ENCODE data around the gene PITPNM1.
A peak's percentile ranks its signal among the peaks of the same experiment; 100 is the strongest.

Gene PITPNM1

DNA sequence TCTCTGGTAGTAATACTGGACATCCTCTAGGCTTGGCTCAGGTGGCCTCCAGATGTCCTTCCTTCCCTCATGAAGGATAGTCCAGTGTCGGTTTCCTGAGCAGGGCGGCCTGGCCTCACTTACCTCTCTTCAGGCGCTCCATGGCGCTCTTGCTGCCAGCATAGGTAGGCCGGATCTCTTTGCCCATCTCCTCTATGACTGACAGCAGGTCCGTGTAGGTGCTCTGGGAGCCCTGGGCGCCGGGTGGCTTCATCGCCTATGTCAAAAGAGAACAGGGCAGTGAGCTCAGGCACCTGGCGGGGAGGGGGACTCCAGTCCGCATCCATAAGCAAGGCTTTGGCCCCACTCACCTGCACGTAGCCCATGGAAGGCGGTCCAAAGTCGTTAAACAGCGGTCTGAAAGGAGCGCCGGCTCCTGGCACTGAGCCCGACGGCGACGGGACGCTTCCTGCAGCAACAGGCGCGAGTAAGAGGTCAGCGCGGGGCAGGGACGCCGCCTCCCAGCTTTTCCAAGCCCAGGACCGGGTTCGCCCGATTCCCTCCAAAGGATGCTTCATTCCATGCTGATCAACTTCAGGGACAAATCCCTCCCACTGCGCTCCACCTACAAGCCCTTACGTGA, 2.2 kb upstream of the PITPNM1 start:
- TF ChIP-seq, protein P1, sequence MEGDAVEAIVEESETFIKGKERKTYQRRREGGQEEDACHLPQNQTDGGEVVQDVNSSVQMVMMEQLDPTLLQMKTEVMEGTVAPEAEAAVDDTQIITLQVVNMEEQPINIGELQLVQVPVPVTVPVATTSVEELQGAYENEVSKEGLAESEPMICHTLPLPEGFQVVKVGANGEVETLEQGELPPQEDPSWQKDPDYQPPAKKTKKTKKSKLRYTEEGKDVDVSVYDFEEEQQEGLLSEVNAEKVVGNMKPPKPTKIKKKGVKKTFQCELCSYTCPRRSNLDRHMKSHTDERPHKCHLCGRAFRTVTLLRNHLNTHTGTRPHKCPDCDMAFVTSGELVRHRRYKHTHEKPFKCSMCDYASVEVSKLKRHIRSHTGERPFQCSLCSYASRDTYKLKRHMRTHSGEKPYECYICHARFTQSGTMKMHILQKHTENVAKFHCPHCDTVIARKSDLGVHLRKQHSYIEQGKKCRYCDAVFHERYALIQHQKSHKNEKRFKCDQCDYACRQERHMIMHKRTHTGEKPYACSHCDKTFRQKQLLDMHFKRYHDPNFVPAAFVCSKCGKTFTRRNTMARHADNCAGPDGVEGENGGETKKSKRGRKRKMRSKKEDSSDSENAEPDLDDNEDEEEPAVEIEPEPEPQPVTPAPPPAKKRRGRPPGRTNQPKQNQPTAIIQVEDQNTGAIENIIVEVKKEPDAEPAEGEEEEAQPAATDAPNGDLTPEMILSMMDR (IDR thresholded peaks at IDR 0.05; ENCODE audit: low read length, missing control alignments) = no peak
- DNase-seq (ENCODE audit: low read depth) = peak; percentile 75
- peak overlapping the region; percentile 81 for H3K4me3 ChIP-seq (replicated peaks; ENCODE audit: low read depth, low read length)

DNA sequence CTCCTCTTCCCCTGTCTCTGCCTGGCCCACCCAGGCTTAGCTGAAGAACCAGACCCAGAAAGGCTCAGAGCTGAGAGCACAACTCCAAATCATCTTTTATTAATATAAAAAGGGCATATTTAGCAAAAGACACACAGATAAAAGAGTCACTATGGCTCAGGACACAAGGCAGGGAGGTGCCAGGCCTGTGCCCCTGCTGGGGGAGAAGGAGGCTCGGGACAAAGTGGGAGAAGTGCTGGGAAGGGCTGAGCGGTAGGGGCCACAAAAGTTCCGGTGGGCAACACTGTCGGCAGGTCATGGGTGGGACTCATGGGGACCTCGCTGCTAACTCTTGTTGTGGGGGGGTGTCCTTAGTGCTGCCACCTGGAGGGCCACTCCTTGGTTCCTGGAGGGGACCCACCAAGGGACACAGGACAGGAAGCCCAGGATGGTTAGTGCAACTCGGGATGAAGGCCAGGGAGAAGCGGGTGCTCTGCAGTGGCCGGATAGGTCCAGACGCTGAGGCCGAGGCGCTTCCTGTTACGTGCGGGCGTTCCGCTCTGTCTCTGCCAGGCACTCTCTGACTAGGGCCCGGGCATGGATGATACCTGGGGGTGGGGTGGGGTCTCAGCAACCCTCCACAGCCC, 1.4 kb upstream of the PITPNM1 start:
- TF ChIP-seq, protein P1 (IDR thresholded peaks at IDR 0.05; ENCODE audit: low read length, missing control alignments) = no peak
- DNase-seq (ENCODE audit: low read depth) = no peak
- H3K4me3 ChIP-seq (replicated peaks; ENCODE audit: low read depth, low read length) = no peak overlapping the region

DNA sequence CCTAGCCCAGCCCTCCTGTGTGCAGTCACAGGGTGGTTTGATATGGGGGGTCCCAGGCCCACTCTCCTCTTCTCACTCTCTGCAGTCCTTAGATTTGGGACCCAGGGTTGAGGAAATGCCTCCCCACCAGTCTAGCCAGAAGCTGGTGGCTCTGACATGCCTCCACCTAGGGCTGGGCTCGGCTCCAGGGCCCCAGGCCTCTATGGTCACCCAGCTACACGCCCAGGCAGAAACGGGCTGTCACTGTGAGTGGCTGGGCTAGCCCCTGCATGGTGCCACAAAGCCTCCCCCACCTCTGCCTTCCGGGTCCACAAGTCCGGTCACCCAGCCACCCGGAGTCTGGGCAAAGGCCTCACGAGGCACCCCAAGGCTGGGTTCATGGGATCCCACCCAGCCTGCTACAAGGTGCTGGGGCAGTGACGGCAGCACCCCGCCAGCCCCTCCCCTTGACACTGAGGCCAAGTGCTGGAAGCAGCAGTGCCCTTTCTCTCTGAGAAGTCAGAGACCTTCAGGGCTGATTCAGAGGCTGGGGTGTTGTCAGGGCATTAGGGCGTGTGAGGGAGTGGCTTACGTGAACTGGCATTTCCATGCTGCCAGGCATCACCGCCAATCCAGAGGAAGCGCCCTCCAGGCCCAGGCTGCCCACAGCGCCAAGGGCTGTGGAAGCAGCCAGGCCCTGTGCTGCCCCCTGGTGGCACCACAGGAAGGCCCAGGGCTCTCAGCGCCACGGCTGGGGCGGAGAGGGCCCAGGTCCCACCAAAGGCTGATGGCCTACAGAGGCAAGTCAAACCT, 638 bp upstream of the PITPNM1 start:
- DNase-seq (ENCODE audit: low read depth) = peak; percentile 88
- TF ChIP-seq, protein P1 (IDR thresholded peaks at IDR 0.05; ENCODE audit: low read length, missing control alignments) = peak; percentile 93
- peak overlapping the region; percentile 76 for H3K4me3 ChIP-seq (replicated peaks; ENCODE audit: low read depth, low read length)

DNA sequence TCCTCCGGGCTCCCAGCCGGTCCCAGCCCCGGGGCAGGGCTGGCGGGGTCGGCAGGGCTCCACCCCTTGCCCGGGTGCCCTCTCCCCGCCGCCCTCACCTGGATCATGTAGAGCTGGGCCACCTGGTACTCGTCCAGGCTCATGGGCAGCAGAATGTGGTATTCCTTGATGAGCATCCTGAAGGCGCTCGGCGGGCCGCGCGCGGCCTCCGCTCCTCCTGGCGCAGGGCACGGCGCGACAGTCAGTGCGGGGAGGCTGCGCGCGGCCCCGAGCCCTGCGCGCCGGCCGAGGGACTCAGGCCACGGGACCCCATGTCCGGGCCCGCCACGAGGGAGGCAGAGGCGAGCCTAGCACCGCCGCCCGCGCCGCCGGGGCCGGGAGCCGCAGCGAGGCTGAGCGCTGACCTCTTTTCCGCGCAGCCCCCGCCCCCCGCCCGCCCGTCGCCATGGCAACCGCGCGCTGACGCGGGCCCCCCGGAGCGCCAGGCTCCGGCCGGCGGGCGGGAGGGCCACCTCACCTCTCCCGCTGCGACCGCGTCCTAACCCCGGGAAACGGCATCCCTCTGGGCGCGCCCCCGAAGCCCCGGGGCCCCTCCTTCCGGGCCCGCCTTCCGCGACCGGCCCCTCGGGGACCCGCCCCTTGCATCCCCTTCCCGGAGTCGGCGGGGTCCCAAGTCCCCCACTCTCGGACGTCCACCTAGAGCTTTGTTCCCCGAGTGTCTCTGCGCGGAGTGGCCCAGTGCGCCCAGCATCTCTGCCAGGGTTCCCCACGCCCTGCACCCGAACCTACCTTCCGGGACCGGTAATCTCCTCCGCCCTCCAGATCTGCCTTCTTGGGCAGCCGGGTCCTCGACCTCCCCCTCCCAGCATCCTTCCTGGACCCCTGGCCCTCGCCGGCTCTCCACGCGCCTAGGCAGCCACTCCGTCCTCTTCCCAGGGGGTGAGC, 886 bp downstream of the PITPNM1 start:
- TF ChIP-seq, protein P1 (IDR thresholded peaks at IDR 0.05; ENCODE audit: low read length, missing control alignments) = no peak
- H3K4me3 ChIP-seq (replicated peaks; ENCODE audit: low read depth, low read length) = peak overlapping the region; percentile 76
- peak; percentile 24 for DNase-seq (ENCODE audit: low read depth)

DNA sequence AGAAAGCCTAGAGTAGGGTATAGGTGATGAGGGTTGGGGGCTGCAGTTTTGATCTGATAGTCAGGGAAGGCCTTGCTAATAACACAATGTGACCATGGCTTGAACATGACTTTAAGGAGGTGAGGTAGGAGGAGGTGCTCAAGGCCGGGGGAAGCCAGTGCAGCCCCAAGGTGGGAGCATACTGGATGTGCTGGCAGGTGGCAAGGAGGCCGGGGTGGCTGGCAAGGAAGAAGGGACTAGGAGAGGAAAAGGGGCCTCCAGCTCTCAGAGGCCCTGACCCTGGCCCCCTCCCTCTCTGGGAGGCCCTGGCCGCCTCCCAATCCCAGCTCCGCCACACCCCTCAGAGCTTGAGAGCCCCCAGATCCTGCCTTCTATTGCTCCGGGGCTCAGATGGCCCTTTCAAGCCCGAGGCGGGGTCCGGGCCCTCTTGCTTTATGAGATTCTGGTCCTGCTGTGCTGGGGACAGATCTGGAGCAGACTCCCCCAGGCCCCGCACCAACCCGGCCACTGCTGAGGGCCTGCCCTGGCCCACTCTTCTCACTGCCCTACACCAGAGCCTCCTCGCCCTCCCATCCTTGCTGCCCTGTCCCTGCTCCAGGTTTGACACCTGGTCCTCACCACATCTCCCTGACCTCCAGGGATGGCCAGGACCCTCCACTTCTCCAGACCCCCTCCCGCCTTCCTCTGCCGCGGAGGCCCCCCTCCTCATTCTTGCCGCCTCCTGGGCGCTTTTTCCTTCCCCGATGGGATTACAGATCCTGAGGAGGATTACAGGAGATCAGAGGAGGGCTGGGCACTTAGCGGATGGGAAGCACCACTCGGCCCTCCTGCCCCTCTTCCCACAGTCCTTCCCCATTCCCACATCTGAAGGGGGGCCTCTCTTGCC, 1.8 kb downstream of the PITPNM1 start:
- TF ChIP-seq, protein P1 (IDR thresholded peaks at IDR 0.05; ENCODE audit: low read length, missing control alignments) = no peak
- peak overlapping the region; percentile 76 for H3K4me3 ChIP-seq (replicated peaks; ENCODE audit: low read depth, low read length)
- no peak for DNase-seq (ENCODE audit: low read depth)

Measured in fibroblast of pulmonary artery (primary cell).